Measurements from ENCODE around the gene PLEKHA7.

PLEKHA7 gene

DNA sequence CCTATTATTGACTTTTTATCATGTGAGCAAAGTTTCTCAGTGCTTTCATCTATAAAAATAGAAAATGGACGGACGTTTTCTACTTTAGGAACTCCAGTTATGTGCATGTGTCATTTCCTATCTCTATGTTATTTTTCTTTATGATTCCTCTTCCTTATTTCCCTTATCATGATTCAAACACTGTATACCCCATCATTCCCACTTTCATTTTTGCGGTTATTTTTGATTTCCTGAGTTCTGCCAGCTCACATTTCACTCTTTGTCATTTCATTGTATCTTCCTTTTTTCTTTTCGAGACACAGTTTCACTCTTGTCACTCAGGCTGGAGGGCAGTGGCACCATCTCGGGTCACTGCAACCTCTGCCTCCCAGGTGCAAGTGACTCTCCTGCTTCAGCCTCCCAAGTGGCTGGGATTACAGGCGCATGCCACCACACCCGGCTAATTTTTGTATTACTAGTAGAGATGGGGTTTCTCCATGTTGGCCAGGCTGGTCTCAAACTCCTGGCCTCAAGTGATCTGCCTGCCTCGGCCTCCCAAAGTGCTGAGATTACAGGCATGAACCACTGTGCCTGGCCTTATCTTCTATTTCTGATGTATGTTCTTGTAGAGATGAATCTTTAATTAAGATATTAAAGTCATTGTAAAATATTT, 254.2 kb downstream of the PLEKHA7 start:
- TF ChIP-seq, protein P1, sequence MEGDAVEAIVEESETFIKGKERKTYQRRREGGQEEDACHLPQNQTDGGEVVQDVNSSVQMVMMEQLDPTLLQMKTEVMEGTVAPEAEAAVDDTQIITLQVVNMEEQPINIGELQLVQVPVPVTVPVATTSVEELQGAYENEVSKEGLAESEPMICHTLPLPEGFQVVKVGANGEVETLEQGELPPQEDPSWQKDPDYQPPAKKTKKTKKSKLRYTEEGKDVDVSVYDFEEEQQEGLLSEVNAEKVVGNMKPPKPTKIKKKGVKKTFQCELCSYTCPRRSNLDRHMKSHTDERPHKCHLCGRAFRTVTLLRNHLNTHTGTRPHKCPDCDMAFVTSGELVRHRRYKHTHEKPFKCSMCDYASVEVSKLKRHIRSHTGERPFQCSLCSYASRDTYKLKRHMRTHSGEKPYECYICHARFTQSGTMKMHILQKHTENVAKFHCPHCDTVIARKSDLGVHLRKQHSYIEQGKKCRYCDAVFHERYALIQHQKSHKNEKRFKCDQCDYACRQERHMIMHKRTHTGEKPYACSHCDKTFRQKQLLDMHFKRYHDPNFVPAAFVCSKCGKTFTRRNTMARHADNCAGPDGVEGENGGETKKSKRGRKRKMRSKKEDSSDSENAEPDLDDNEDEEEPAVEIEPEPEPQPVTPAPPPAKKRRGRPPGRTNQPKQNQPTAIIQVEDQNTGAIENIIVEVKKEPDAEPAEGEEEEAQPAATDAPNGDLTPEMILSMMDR (IDR thresholded peaks at IDR 0.05): no peak

DNA sequence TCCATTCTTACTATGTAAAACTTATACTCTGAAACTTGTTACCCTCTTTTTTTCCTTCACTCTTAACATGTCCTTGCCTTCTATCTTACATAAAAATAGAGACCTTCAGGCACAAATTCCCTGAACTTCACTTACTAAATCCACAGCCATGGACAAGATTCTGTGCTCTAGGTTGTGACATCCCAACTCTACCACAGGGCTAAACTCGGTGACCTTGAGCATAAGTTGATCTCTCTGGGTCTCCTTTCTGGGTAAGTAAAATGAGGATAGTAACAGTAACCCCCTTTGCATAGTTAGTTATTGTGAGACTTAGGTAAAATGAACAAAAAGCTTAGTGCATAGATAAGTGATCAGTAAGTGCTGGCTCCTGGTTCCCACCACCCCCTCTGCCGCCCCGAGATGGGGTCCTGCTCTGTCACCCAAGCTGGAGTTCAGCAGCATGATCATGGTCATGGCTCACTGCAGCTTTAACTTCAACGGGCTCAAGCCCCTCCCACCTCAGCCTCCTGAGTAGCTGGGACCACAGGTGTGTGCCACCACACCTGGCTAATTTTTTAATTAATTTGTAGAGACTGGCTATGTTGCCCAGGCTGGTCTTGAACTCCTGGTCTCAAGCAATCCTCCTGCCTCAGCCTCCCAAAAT, 255.7 kb downstream of the PLEKHA7 start:
- TF ChIP-seq, protein P1 (IDR thresholded peaks at IDR 0.05): no peak

GRCh38 chr11:16750417-16750816, 263.8 kb downstream of the PLEKHA7 start:
- TF ChIP-seq, protein P1 (IDR thresholded peaks at IDR 0.05): no peak

DNA sequence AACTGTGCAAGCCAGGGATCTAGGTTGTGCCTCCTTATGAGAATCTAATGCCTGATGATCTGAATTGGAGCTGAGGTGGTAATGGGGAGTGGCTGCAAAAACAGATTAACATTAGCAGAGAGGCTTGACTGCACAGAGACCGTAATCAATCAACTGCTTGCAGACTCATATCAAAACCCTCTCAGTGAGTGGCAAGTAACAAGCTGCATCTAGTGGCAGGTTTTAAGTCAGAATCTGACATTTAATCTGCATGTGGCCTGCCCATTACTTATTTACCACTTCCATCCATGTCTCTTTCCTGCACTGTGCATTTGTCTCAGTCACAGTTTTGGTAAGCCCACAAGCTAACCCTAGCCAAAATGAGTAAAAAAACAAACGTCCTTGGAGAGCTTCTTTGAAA, 264.5 kb downstream of the PLEKHA7 start:
- TF ChIP-seq, protein P1 (IDR thresholded peaks at IDR 0.05): no peak

- TF ChIP-seq, protein P1 (IDR thresholded peaks at IDR 0.05): no peak
These were observed 265.1 kb downstream of the PLEKHA7 start for GRCh38 chr11:16749092-16749491.

GRCh38 chr11:16745950-16746605, 268.1 kb downstream of the PLEKHA7 start:
- TF ChIP-seq, protein P1 (IDR thresholded peaks at IDR 0.05): no peak

DNA sequence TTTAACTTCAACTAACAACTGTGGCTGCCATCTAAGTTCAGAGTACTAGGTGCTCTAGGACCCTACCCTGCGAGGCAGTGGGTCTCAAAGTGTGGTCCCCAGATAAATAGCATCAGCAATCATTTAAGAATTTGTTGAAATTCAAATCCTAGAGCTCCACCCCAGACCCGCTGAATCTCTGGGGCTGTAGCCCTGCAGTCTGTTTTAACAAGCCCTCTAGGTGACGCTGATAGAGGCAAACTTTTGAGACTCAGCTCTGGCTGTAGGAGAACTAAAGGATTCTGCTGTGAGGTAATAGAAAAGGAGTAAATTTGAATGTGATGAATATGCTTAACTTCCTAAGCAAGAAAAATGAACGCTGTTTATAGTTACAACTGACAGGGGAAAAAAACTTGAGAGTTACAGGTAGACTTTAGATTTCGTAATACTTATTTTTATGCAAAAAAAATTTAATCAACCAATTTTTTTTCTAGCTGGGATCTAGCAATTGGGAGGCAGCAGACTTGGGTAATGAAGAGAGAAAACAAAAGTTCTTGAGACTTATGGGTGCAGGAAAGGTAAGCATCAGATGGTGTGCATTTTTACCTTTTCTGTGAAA, 270.0 kb downstream of the PLEKHA7 start:
- TF ChIP-seq, protein P1 (IDR thresholded peaks at IDR 0.05): no peak

Data from LNCAP (cell line).